Tibial nerve (tissue), 4 donors: ENCODE results near the gene WASF3. TPM values are rescaled to one million over a fixed set of nuclear protein-coding genes. Genes with fewer than 3 reads are reported as not detected.

Experiments
- DNase-seq, 2 donors: peaks; one replicate each; pipeline ENCODE4 v3.0.0-alpha.2; 2019; ENCODE audit warnings: low spot score in 2 of 2
- H3K27ac ChIP-seq, 4 donors: fragments of 200-600 bp; sonication (generic) in 3 of 4; one replicate each; pipeline ENCODE4 v1.5.1; 2017 to 2019; ENCODE audit warnings: mild to moderate bottlenecking in 1 of 4
- H3K27me3 ChIP-seq, 2 donors: fragments of 200-600 bp; sonication (generic) in 1 of 2; one replicate each; pipeline versions ENCODE4 v1.5.1 to v1.6.0; 2017 to 2019
- H3K36me3 ChIP-seq, 3 donors: fragments of 200-600 bp; sonication (generic); one replicate each; pipeline ENCODE4 v1.5.1; 2018 to 2019
- H3K4me1 ChIP-seq, 4 donors: fragments of 200-600 bp; sonication (generic) in 3 of 4; one replicate each; pipeline ENCODE4 v1.5.1; 2017 to 2019
- H3K4me3 ChIP-seq, 4 donors: fragments of 200-600 bp; sonication (generic) in 3 of 4; one replicate each; pipeline ENCODE4 v1.5.1; 2017 to 2019; ENCODE audit warnings: mild to moderate bottlenecking in 1 of 4, moderate library complexity in 1 of 4
- H3K9me3 ChIP-seq, 4 donors: fragments of 200-600 bp; sonication (generic) in 3 of 4; one replicate each; pipeline ENCODE4 v1.5.1; 2017 to 2019
- EP300 ChIP-seq, 2 donors: sonication (generic); formaldehyde crosslinking; IDR thresholded peaks; one replicate each; pipeline ENCODE4 v1.6.1; 2017; ENCODE audit warnings: antibody characterized with exemption in 2 of 2, mild to moderate bottlenecking in 1 of 2
- POLR2A ChIP-seq, 2 donors: fragments of 450-650 bp; IDR thresholded peaks; one replicate each; pipeline ENCODE4 v1.6.1; 2017; ENCODE audit warnings: antibody characterized with exemption in 2 of 2, mild to moderate bottlenecking in 2 of 2, moderate library complexity in 2 of 2
- WGBS, 2 donors: methylation state at CpG; one replicate each; pipeline ENCODE4 v1.1.5; 2018; 5-methylcytosine and 5-hydroxymethylcytosine counted together
- total RNA-seq, 4 donors: library from RNA; depleted of rRNA; stranded (reverse); fragments of >200 nt; gene quantifications; one replicate each; pipeline ENCODE4 v1.1.0, GENCODE V29; 2016
- TF ChIP-seq, protein P1 (sequence below), 5 experiments: fragments of 200-600 bp in 3 of 5; fragments of 450-650 bp in 2 of 5; sonication (generic) in 3 of 5; IDR thresholded peaks; one replicate each; pipeline ENCODE4 v1.5.1; 2016 to 2019; ENCODE audit warnings: antibody characterized with exemption in 5 of 5, mild to moderate bottlenecking in 3 of 5, moderate library complexity in 2 of 5

Gene WASF3
- total RNA-seq, 4 donors from 2014 or later, result 23.7 to 47.9 (median 40.7) TPM

DNA sequence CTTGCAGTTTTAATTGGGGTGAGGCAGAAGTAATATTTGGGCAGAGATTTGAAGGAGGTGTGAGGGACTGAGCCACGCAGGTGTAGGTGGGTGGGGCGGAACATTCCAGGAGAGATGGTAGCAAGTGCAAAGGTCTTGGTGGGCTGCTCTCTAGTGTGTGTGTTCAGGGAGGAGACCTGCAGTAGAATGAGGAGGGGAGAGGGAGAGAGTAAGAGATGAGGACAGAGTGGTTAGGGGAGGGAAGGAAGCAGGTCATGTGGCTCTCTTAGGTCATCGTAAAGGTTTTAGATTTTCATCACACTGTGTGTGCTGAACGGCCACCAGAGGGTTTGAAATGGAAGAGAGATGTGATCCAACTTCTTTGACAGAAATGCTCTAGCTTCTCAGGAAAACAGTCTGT lies 33.5 kb downstream of the WASF3 start:
- H3K36me3 ChIP-seq, result no peaks in the 10 kb centered on the region
- H3K4me3 ChIP-seq, result no peak overlapping the region
- TF ChIP-seq POLR2A (IDR thresholded peaks at IDR 0.05) (no peak), EP300 (IDR thresholded peaks at IDR 0.05) (no peak)
- TF ChIP-seq, protein P1, sequence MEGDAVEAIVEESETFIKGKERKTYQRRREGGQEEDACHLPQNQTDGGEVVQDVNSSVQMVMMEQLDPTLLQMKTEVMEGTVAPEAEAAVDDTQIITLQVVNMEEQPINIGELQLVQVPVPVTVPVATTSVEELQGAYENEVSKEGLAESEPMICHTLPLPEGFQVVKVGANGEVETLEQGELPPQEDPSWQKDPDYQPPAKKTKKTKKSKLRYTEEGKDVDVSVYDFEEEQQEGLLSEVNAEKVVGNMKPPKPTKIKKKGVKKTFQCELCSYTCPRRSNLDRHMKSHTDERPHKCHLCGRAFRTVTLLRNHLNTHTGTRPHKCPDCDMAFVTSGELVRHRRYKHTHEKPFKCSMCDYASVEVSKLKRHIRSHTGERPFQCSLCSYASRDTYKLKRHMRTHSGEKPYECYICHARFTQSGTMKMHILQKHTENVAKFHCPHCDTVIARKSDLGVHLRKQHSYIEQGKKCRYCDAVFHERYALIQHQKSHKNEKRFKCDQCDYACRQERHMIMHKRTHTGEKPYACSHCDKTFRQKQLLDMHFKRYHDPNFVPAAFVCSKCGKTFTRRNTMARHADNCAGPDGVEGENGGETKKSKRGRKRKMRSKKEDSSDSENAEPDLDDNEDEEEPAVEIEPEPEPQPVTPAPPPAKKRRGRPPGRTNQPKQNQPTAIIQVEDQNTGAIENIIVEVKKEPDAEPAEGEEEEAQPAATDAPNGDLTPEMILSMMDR (IDR thresholded peaks at IDR 0.05), result no peak
- no peaks in the 10 kb centered on the region for H3K4me1 ChIP-seq
- H3K27me3 ChIP-seq, result no peaks in the 10 kb centered on the region
- 64 to 69% methylated on average over 4 of the region's 4 CpGs for WGBS, 2 donors
- H3K27ac ChIP-seq, result no peak overlapping the region
- H3K9me3 ChIP-seq, result peaks cover 0 to 7% (median 0%) of the 10 kb centered on the region in 4 donors
- DNase-seq, result no peak

DNA sequence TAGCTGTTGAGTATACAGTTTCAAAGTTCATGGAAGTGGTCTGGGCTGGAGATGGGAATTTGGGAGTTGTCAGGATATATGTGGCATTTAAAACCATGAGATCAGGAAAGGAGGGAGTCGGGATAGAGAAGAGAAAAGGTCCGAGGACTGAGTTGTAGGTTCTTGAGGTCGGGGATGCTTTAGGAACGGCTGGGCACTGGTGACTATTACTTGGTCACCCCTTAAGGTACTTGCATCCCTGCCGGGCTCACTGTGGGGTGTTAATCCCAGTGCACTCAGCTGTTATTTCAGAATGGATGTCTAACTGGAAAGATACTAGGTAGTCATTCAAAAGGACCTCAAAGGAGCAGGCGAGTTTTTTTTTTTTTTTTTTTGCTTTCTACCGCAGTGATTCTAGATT lies 34.2 kb downstream of the WASF3 start:
- H3K9me3 ChIP-seq, result peaks cover 0 to 14% (median 0%) of the 10 kb centered on the region in 4 donors
- 82 to 88% methylated on average over 7 of the region's 7 CpGs for WGBS, 2 donors
- no peak overlapping the region for H3K27ac ChIP-seq
- no peaks in the 10 kb centered on the region for H3K27me3 ChIP-seq
- H3K4me1 ChIP-seq, result no peaks in the 10 kb centered on the region
- H3K4me3 ChIP-seq, result no peak overlapping the region
- no peaks in the 10 kb centered on the region for H3K36me3 ChIP-seq
- TF ChIP-seq EP300 (IDR thresholded peaks at IDR 0.05) (no peak), POLR2A (IDR thresholded peaks at IDR 0.05) (no peak)
- TF ChIP-seq, protein P1 (IDR thresholded peaks at IDR 0.05), result no peak
- no peak for DNase-seq

DNA sequence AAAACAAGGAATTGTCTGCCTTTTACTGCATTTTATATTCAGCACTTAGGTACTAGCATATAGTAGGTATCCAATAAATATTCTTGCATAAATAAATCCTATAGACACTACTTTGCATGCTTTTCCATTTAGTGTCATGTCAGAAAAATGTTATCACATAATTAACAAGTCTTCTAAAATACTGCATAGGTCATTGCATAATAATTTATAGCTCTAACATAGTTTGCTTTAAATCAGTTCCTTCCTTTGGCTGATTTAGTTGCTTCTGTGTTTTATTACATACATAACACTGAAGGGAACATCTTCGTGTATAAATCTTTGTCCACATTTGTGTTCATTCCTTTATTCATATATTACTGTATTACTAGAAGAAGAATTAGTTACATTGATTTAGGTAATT lies 36.2 kb downstream of the WASF3 start:
- Histone ChIP-seq H3K4me1 (no peaks in the 10 kb centered on the region), H3K27me3 (no peaks in the 10 kb centered on the region), H3K36me3 (no peaks in the 10 kb centered on the region), H3K4me3 (no peak overlapping the region), H3K9me3 (peaks cover 0 to 22% (median 3%) of the 10 kb centered on the region in 4 donors), H3K27ac (no peak overlapping the region)
- WGBS, 2 donors, result 89 to 90% methylated on average over 1 of the region's 1 CpG
- DNase-seq, result no peak
- TF ChIP-seq, protein P1 (IDR thresholded peaks at IDR 0.05), result no peak
- TF ChIP-seq EP300 (IDR thresholded peaks at IDR 0.05) (no peak), POLR2A (IDR thresholded peaks at IDR 0.05) (no peak)

DNA sequence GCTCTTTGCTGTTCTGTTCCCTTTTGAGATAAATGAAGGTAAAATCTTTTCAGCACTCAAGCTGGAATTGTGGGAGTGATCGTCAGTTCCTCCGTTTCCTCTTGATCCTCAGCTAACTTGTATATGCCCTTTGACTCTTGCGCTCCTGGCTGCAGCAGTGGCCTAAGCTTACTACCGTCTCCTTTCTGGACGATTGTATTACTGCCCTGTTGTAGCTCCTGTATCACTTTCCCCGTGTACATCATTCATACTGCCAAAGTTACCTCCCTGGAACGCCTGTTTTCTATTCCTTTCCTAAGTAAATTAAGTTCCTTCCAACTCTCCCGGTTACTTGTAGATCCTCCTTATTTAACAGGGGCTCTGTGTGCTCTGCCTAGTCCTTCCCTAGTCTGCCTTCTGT lies 36.9 kb downstream of the WASF3 start:
- Histone ChIP-seq H3K4me1 (no peaks in the 10 kb centered on the region), H3K4me3 (no peak overlapping the region), H3K27me3 (no peaks in the 10 kb centered on the region), H3K36me3 (no peaks in the 10 kb centered on the region), H3K9me3 (peaks cover 0 to 22% (median 3%) of the 10 kb centered on the region in 4 donors), H3K27ac (no peak overlapping the region)
- WGBS, 2 donors, result 79 to 80% methylated on average over 8 of the region's 8 CpGs
- TF ChIP-seq, protein P1 (IDR thresholded peaks at IDR 0.05), result no peak
- TF ChIP-seq POLR2A (IDR thresholded peaks at IDR 0.05) (no peak), EP300 (IDR thresholded peaks at IDR 0.05) (no peak)
- DNase-seq, result no peak

DNA sequence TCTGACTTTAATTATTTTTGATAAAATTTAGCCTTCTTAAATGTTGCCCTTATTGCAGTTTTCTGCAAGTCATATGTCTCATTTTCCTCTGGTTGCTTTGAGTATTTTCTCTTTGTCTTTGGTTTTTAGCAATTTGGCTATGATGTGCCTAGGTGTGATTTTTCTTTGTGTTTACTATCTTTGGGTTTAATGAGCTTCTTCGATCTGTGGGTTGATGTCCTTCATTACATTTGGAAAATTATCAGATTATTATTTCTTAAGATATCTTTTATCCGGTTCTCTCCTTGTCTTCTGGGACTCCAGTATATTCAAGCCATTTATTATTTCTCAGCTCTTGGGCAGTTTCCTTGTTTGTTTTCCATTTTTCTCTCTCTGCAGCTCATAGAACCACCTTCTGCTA lies 39.0 kb downstream of the WASF3 start:
- TF ChIP-seq EP300 (IDR thresholded peaks at IDR 0.05), result no peak
- TF ChIP-seq, protein P1 (IDR thresholded peaks at IDR 0.05), result no peak
- TF ChIP-seq POLR2A (IDR thresholded peaks at IDR 0.05), result no peak
- H3K27me3 ChIP-seq, result no peaks in the 10 kb centered on the region
- no peaks in the 10 kb centered on the region for H3K36me3 ChIP-seq
- H3K4me1 ChIP-seq, result peaks cover 0 to 11% (median 0%) of the 10 kb centered on the region in 4 donors
- 95% methylated on average over 2 of the region's 2 CpGs for WGBS, 2 donors
- no peak for DNase-seq
- H3K4me3 ChIP-seq, result no peak overlapping the region
- no peak overlapping the region for H3K27ac ChIP-seq
- H3K9me3 ChIP-seq, result peaks cover 0 to 22% (median 3%) of the 10 kb centered on the region in 4 donors
